DMS 273 (cell line): Measurements from ENCODE around the gene CZIB.
A peak's percentile ranks its signal among the peaks of the same experiment; 100 is the strongest.
"Not testable (repeated sequence)": the region's sequence is repeated elsewhere in the genome, so short reads cannot be mapped to it uniquely, and the experiment has no call there.

Experiments
- DNase-seq: peaks from one replicate; lab custom pipeline; 2025; ENCODE audit not compliant: unreplicated experiment; lab: John Stamatoyannopoulos, UW

CZIB gene

GRCh38 chr1:53238197-53239155, 18.0 kb upstream of the CZIB start, which contains the start of gene MAGOH:
Gene MAGOH (minus strand): TSS chr1:53238518. CDS start chr1:53238448, 70 bp downstream.
- DNase-seq: peak; percentile 99

GRCh38 chr1:53237638-53238037, 17.2 kb upstream of the CZIB start:
- DNase-seq: peak; percentile 30

GRCh38 chr1:53220962-53221286, 490 bp upstream of the CZIB start:
- no peak for DNase-seq

- DNase-seq: no peak
Measured at GRCh38 chr1:53219711-53220110, 723 bp downstream of the CZIB start.

- DNase-seq: no peak
Measured at GRCh38 chr1:53218201-53218600, 2.2 kb downstream of the CZIB start.

- no peak for DNase-seq
Measured at GRCh38 chr1:53214376-53214940, 6.0 kb downstream of the CZIB start.

- no peak for DNase-seq
Measured at GRCh38 chr1:53210954-53211353, 9.5 kb downstream of the CZIB start.

GRCh38 chr1:53210352-53210751, 10.1 kb downstream of the CZIB start:
- no peak for DNase-seq

- DNase-seq: no peak
Measured at GRCh38 chr1:53207726-53208125, 12.7 kb downstream of the CZIB start.

GRCh38 chr1:53206735-53207379, 13.6 kb downstream of the CZIB start:
- no peak for DNase-seq

- peak; percentile 35 for DNase-seq
Measured at GRCh38 chr1:53206083-53206685, 14.2 kb downstream of the CZIB start.

GRCh38 chr1:53205496-53205895, 14.9 kb downstream of the CZIB start:
- DNase-seq: not testable (repeated sequence)

- no peak for DNase-seq
Measured at GRCh38 chr1:53203466-53203865, 17.0 kb downstream of the CZIB start.

GRCh38 chr1:53198241-53198651, 22.2 kb downstream of the CZIB start:
- peak; percentile 56 for DNase-seq

- peak; percentile 52 for DNase-seq
Measured at GRCh38 chr1:53197291-53198200, 22.9 kb downstream of the CZIB start.

- peak; percentile 98 for DNase-seq
Measured at GRCh38 chr1:53196485-53197290, 23.7 kb downstream of the CZIB start, which contains the start of gene CPT2. Gene CPT2 (plus strand): TSS chr1:53196824. CDS start chr1:53196944, 120 bp downstream.

- DNase-seq: no peak
Measured at GRCh38 chr1:53196017-53196484, 24.4 kb downstream of the CZIB start.

GRCh38 chr1:53195246-53196016, 25.0 kb downstream of the CZIB start:
- no peak for DNase-seq

GRCh38 chr1:53190210-53190611, 30.2 kb downstream of the CZIB start:
- no peak for DNase-seq
